ACC112 (cell line): ENCODE measurements around the gene FAM89B.

ENCODE experiments used
- H2AFZ ChIP-seq: fragments of 200-600 bp; sonication (generic); one replicate; pipeline ENCODE4 v1.6.0; 2017; ENCODE audit warnings: antibody characterized with exemption, low read length; ENCODE audit not compliant: unreplicated experiment
- H3K27ac ChIP-seq: fragments of 200-600 bp; sonication (generic); 2 replicates; pipeline ENCODE4 v1.5.1; 2014; ENCODE audit warnings: low read depth, mild to moderate bottlenecking, antibody characterized with exemption, low read length, moderate library complexity
- H3K27me3 ChIP-seq: fragments of 200-600 bp; sonication (generic); 2 replicates; pipeline ENCODE4 v1.6.1; 2014; ENCODE audit warnings: mild to moderate bottlenecking, antibody characterized with exemption, low read length, moderate library complexity, mixed read lengths; ENCODE audit not compliant: insufficient read depth
- H3K36me3 ChIP-seq: fragments of 200-600 bp; sonication (generic); 2 replicates; pipeline ENCODE4 v1.6.1; 2016; ENCODE audit warnings: mild to moderate bottlenecking, antibody characterized with exemption, low read length, moderate library complexity, mixed read lengths; ENCODE audit not compliant: insufficient read depth
- H3K4me1 ChIP-seq: fragments of 200-600 bp; sonication (generic); one replicate; pipeline ENCODE4 v1.6.1; 2016; ENCODE audit warnings: low read length, mixed read lengths; ENCODE audit not compliant: insufficient read depth, unreplicated experiment, control insufficient read depth
- H3K4me3 ChIP-seq: fragments of 200-600 bp; sonication (generic); 2 replicates; pipeline ENCODE4 v1.5.1; 2014; ENCODE audit warnings: mild to moderate bottlenecking, low read depth, low read length
- H3K79me2 ChIP-seq: fragments of 200-600 bp; sonication (generic); one replicate; pipeline ENCODE4 v1.6.0; 2016; ENCODE audit warnings: low read length; ENCODE audit not compliant: control insufficient read depth, unreplicated experiment, insufficient read depth

FAM89B gene

DNA sequence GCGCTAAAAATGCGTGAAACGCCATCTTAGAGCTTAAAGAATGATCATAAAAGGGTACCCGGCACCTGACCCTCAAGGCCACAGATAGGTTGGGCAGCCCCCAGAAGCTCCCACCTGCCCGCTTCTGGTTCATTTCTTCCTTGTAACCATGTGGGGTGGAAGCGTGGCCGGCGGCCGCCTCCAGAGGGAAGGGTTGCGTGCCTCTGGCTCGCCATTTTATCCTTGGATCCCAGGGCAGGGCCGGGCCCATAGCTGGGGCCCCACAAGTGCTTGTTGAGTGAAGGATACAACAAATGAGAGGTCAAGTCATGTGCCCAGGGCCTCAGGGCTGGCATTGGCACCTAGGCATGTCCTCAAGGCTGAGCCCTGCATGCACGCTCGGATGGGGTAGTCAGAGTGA lies 49.1 kb downstream of the FAM89B start:
- Histone ChIP-seq H3K4me3 (no peak overlapping the region), H3K36me3 (peaks cover 8% of the 10 kb centered on the region; the same call in 1 of the 2 replicates), H3K27me3 (no peaks in the 10 kb centered on the region), H3K79me2 (peaks cover 35% of the 10 kb centered on the region), H2AFZ (no peak overlapping the region), H3K4me1 (peaks cover 14% of the 10 kb centered on the region), H3K27ac (no peak overlapping the region)

DNA sequence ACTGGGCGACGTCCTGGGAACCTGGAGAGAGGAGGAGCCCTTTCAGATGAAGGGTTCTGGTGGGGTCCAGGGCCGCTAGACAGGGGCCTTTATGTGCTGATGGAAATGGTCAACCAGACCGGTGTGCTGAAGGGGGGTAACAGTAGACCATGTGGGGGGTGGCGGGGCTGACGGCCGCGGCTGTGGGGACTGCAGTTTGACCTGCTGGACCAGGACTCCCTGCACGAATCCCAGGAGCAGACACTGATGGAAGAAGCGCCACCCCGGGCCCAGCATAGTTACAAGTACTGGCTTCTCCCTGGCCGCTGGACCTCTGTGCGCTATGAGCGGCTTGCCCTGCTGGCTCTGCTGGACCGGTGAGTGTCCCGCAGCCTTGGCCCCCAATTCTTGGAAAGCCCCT lies 49.7 kb downstream of the FAM89B start:
- H2AFZ ChIP-seq = no peak overlapping the region
- H3K79me2 ChIP-seq = peaks cover 30% of the 10 kb centered on the region
- peaks cover 8% of the 10 kb centered on the region for H3K4me1 ChIP-seq
- H3K27ac ChIP-seq = no peak overlapping the region
- H3K4me3 ChIP-seq = no peak overlapping the region
- no peaks in the 10 kb centered on the region for H3K27me3 ChIP-seq
- H3K36me3 ChIP-seq = peaks cover 8% of the 10 kb centered on the region; the same call in 1 of the 2 replicates

DNA sequence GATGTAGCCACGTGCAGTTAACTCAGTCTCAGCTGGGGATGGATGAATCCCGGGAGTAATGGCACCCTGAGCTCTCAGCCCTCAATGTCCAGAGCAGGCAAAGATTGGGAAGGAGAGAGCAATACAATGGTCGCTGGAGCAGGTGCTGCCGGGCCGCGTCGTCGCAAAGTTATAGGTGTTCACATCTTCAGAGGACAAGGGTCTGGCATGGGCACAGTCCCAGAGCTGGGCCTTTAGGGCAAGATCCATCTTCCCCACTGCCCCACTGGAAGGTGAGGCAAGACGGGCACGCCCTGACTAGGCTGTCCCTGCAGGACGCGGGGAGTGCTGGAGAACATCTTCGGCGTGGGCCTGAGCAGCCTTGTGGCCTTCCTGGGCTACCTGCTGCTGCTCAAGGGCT lies 50.8 kb downstream of the FAM89B start:
- Histone ChIP-seq H3K4me1 (no peaks in the 10 kb centered on the region), H3K27ac (no peak overlapping the region), H3K79me2 (peaks cover 18% of the 10 kb centered on the region), H3K27me3 (no peaks in the 10 kb centered on the region), H2AFZ (no peak overlapping the region), H3K4me3 (no peak overlapping the region), H3K36me3 (peaks cover 8% of the 10 kb centered on the region; the same call in 1 of the 2 replicates)
